Thyroid gland (tissue), 4 donors: Measurements from ENCODE around the gene BOC. TPM values are rescaled to one million over a fixed set of nuclear protein-coding genes. Genes with fewer than 3 reads are reported as not detected.

Experiments used
- DNase-seq, 2 donors: peaks; one replicate each; pipeline ENCODE4 v3.0.0-alpha.2; 2019
- H3K27ac ChIP-seq, 3 donors: fragments of 200-600 bp; sonication (generic); 1 replicate in 2 of 3; 2 replicates in 1 of 3; pipeline ENCODE4 v1.5.1; 2016 to 2019; ENCODE audit warnings: mild to moderate bottlenecking in 1 of 3, moderate library complexity in 1 of 3
- H3K27me3 ChIP-seq: fragments of 200-600 bp; sonication (generic); one replicate; pipeline ENCODE4 v1.5.1; 2019
- H3K36me3 ChIP-seq, 2 donors: fragments of 200-600 bp; sonication (generic); one replicate each; pipeline ENCODE4 v1.5.1; 2016 to 2019
- H3K4me1 ChIP-seq, 2 donors: fragments of 200-600 bp; sonication (generic); one replicate each; pipeline ENCODE4 v1.5.1; 2017 to 2019
- H3K4me3 ChIP-seq, 3 donors: fragments of 200-600 bp; sonication (generic); replicated peaks in 1 of 3; 1 replicate in 2 of 3; 2 replicates in 1 of 3; pipeline ENCODE4 v1.5.1; 2016; ENCODE audit warnings: mild to moderate bottlenecking in 1 of 3
- H3K9me3 ChIP-seq: fragments of 200-600 bp; sonication (generic); one replicate; pipeline ENCODE4 v1.5.1; 2017
- POLR2A ChIP-seq, 2 donors: fragments of 450-650 bp; IDR thresholded peaks; one replicate each; pipeline ENCODE4 v1.6.1; 2017; ENCODE audit warnings: antibody characterized with exemption in 2 of 2, mild to moderate bottlenecking in 2 of 2, moderate library complexity in 1 of 2
- WGBS, 2 donors: methylation state at CpG; one replicate each; pipeline ENCODE4 v1.1.5; 2017; 5-methylcytosine and 5-hydroxymethylcytosine counted together
- intact Hi-C: fragments of 100-400 bp; cut with DNase I; formaldehyde crosslinking; loops from one replicate; pipeline ENCODE4 v1.15.1; 2023
- total RNA-seq, 4 donors: library from RNA; depleted of rRNA; stranded (reverse); fragments of >200 nt; gene quantifications; one replicate each; pipeline ENCODE4 v1.2.3, GENCODE V29; 2016
- TF ChIP-seq, protein P1 (sequence below), 6 experiments: fragments of 200-600 bp in 3 of 6; fragments of 450-650 bp in 3 of 6; sonication (generic) in 3 of 6; IDR thresholded peaks; one replicate each; pipeline ENCODE4 v1.5.1; 2016 to 2019; ENCODE audit warnings: antibody characterized with exemption in 6 of 6, mild to moderate bottlenecking in 2 of 6, inconsistent platforms in 1 of 6, moderate library complexity in 1 of 6

Gene BOC
- total RNA-seq, 4 donors from 2014 or later, result 40.2 to 68.3 (median 51.2) TPM

DNA sequence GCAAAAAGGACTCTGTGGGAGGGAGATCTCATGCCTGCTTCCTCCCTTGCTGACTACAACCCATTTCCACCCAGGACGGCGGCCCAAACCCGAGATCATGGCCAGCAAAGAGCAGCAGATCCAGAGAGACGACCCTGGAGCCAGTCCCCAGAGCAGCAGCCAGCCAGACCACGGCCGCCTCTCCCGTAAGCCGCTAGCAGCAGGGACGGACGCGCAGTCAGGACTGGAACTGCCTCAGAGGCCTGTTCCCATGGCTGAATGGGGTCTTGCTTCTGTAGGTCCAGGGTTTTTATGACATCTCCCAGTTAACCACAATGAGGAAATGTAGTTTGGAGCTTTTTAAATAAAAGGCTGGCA, 67.2 kb downstream of the BOC start:
- H3K27ac ChIP-seq, result no peak overlapping the region
- DNase-seq, result no peak

DNA sequence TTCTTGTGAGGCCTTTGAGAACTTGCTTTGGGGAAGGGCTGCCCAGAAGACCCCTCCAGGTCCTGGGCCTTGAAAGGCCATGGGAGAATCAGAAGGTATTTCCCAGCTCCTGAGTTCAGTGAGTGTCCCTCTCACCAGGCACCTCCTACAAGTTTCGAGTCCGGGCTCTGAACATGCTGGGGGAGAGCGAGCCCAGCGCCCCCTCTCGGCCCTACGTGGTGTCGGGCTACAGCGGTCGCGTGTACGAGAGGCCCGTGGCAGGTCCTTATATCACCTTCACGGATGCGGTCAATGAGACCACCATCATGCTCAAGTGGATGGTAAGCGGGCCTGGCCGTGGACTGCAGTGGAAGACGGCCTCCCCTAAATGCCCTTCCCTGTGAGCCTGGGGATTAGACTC, 68.3 kb downstream of the BOC start:
- 96 to 98% methylated on average over 13 to 16 of the region's 17 CpGs for WGBS, 2 donors
- DNase-seq, result no peak
- no peak overlapping the region for H3K4me3 ChIP-seq
- TF ChIP-seq, protein P1, sequence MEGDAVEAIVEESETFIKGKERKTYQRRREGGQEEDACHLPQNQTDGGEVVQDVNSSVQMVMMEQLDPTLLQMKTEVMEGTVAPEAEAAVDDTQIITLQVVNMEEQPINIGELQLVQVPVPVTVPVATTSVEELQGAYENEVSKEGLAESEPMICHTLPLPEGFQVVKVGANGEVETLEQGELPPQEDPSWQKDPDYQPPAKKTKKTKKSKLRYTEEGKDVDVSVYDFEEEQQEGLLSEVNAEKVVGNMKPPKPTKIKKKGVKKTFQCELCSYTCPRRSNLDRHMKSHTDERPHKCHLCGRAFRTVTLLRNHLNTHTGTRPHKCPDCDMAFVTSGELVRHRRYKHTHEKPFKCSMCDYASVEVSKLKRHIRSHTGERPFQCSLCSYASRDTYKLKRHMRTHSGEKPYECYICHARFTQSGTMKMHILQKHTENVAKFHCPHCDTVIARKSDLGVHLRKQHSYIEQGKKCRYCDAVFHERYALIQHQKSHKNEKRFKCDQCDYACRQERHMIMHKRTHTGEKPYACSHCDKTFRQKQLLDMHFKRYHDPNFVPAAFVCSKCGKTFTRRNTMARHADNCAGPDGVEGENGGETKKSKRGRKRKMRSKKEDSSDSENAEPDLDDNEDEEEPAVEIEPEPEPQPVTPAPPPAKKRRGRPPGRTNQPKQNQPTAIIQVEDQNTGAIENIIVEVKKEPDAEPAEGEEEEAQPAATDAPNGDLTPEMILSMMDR (IDR thresholded peaks at IDR 0.05), result no peak
- no peak for TF ChIP-seq POLR2A (IDR thresholded peaks at IDR 0.05)
- intact Hi-C loops, result no loop called here
- H3K27ac ChIP-seq, result peak overlapping the region in 1 of 3 donors; percentile 8
- H3K36me3 ChIP-seq, result peaks cover 58 to 65% of the 10 kb centered on the region in 2 donors
- H3K27me3 ChIP-seq, result no peaks in the 10 kb centered on the region
- no peaks in the 10 kb centered on the region for H3K9me3 ChIP-seq
- H3K4me1 ChIP-seq, result peaks cover 6 to 14% of the 10 kb centered on the region in 2 donors

More for the DNA sequence above, 67.2 kb downstream of the BOC start:
- Histone ChIP-seq H3K4me3 (no peak overlapping the region), H3K9me3 (no peaks in the 10 kb centered on the region), H3K36me3 (peaks cover 60 to 68% of the 10 kb centered on the region in 2 donors), H3K27me3 (no peaks in the 10 kb centered on the region), H3K4me1 (peaks cover 6 to 14% of the 10 kb centered on the region in 2 donors)
- TF ChIP-seq, protein P1 (IDR thresholded peaks at IDR 0.05), result no peak
- no peak for TF ChIP-seq POLR2A (IDR thresholded peaks at IDR 0.05)
- intact Hi-C loops, result no loop called here
- WGBS, 2 donors, result 91 to 92% methylated on average over 6 to 11 of the region's 11 CpGs

DNA sequence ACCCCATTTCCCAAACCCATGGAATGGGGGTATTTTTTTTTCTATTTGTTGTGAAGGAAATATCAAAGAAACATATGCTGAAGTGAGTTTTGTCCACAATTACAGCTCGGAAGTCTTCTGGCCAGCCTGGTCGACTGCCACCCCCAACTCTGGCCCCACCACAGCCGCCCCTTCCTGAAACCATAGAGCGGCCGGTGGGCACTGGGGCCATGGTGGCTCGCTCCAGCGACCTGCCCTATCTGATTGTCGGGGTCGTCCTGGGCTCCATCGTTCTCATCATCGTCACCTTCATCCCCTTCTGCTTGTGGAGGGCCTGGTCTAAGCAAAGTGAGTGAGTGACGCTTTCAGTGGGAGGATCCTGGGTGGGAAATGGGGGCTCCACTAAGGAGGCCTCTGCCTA, 71.9 kb downstream of the BOC start:
- Histone ChIP-seq H3K9me3 (no peaks in the 10 kb centered on the region), H3K36me3 (peaks cover 53 to 60% of the 10 kb centered on the region in 2 donors), H3K4me3 (no peak overlapping the region)

GRCh38 chr3:113284453-113285050, 73.2 kb downstream of the BOC start:
- Histone ChIP-seq H3K36me3 (peaks cover 41 to 50% of the 10 kb centered on the region in 2 donors), H3K4me1 (peaks cover 0 to 11% of the 10 kb centered on the region in 2 donors), H3K9me3 (no peaks in the 10 kb centered on the region), H3K4me3 (no peak overlapping the region), H3K27ac (no peak overlapping the region), H3K27me3 (no peaks in the 10 kb centered on the region)
- DNase-seq, result no peak
- intact Hi-C loops, result loop anchor here (5.0 kb wide), 1 partner anchor 232 kb away; no protein-coding TSS in a partner anchor
- WGBS, 2 donors, result 83 to 96% methylated on average over 9 to 12 of the region's 12 CpGs
- no peak for TF ChIP-seq POLR2A (IDR thresholded peaks at IDR 0.05)
- TF ChIP-seq, protein P1 (IDR thresholded peaks at IDR 0.05), result no peak

More for the DNA sequence above, 71.9 kb downstream of the BOC start:
- DNase-seq, result no peak
- intact Hi-C loops, result no loop called here
- 94 to 95% methylated on average over 12 of the region's 12 CpGs for WGBS, 2 donors
- TF ChIP-seq, protein P1 (IDR thresholded peaks at IDR 0.05), result no peak
- TF ChIP-seq POLR2A (IDR thresholded peaks at IDR 0.05), result no peak
- H3K4me1 ChIP-seq, result peaks cover 0 to 11% of the 10 kb centered on the region in 2 donors
- no peaks in the 10 kb centered on the region for H3K27me3 ChIP-seq
- no peak overlapping the region for H3K27ac ChIP-seq

GRCh38 chr3:113285226-113285625, 73.9 kb downstream of the BOC start:
- H3K4me3 ChIP-seq, result no peak overlapping the region
- no peak overlapping the region for H3K27ac ChIP-seq
- DNase-seq, result no peak
- intact Hi-C loops, result loop anchor here (5.0 kb wide), 1 partner anchor 233 kb away; no protein-coding TSS in a partner anchor
- no peaks in the 10 kb centered on the region for H3K27me3 ChIP-seq
- H3K4me1 ChIP-seq, result peaks cover 0 to 11% of the 10 kb centered on the region in 2 donors
- peaks cover 36 to 44% of the 10 kb centered on the region in 2 donors for H3K36me3 ChIP-seq
- TF ChIP-seq POLR2A (IDR thresholded peaks at IDR 0.05), result no peak
- TF ChIP-seq, protein P1 (IDR thresholded peaks at IDR 0.05), result no peak
- WGBS, 2 donors, result 89 to 94% methylated on average over 8 of the region's 8 CpGs
- no peaks in the 10 kb centered on the region for H3K9me3 ChIP-seq
